Thoracic aorta (tissue), 2 donors: ENCODE data around the gene HADHA. TPM values are rescaled to one million over a fixed set of nuclear protein-coding genes. Genes with fewer than 3 reads are reported as not detected.

Source experiments
- ATAC-seq: fragments of 150-250 bp; one replicate; pipeline ENCODE4 v1.8.0; 2017; ENCODE audit warnings: low read depth; ENCODE audit not compliant: insufficient number of reproducible peaks, low FRiP score
- DNase-seq: peaks from one replicate; pipeline ENCODE4 v3.0.0-alpha.2; 2020; ENCODE audit warnings: low spot score
- H3K27ac ChIP-seq, 2 donors: fragments of 200-600 bp; sonication (generic); 1 replicate in 1 of 2; 2 replicates in 1 of 2; pipeline ENCODE4 v1.5.1; 2016; ENCODE audit warnings: mild to moderate bottlenecking in 2 of 2, moderate library complexity in 2 of 2
- H3K27me3 ChIP-seq: fragments of 200-600 bp; sonication (generic); replicated peaks from 2 replicates; pipeline ENCODE4 v1.6.0; 2016; ENCODE audit warnings: mild to moderate bottlenecking; ENCODE audit not compliant: insufficient read depth
- H3K36me3 ChIP-seq: fragments of 200-600 bp; sonication (generic); one replicate; pipeline ENCODE4 v1.5.1; 2016
- H3K4me1 ChIP-seq, 2 donors: fragments of 200-600 bp; sonication (generic); 1 replicate in 1 of 2; 2 replicates in 1 of 2; pipeline versions ENCODE4 v1.5.1 to v1.6.0; 2016; ENCODE audit warnings: low read depth in 2 of 2, mild to moderate bottlenecking in 1 of 2; ENCODE audit not compliant: control insufficient read depth in 1 of 2
- H3K4me3 ChIP-seq: fragments of 200-600 bp; sonication (generic); 2 replicates; pipeline ENCODE4 v1.5.1; 2016; ENCODE audit warnings: mild to moderate bottlenecking
- H3K9me3 ChIP-seq: fragments of 200-600 bp; sonication (generic); 2 replicates; pipeline ENCODE4 v1.5.1; 2016
- CTCF ChIP-seq: fragments of 200-600 bp; sonication (generic); IDR thresholded peaks from one replicate; pipeline ENCODE4 v1.5.1; 2019; ENCODE audit warnings: antibody characterized with exemption
- total RNA-seq, 2 donors: library from RNA; depleted of rRNA; stranded (reverse); fragments of >200 nt; gene quantifications; one replicate each; pipeline versions ENCODE4 v1.1.0 to v1.2.3, GENCODE V29; 2016

Gene HADHA
- total RNA-seq, 2 donors from 2014 or later = 85.6 to 88.6 TPM

DNA sequence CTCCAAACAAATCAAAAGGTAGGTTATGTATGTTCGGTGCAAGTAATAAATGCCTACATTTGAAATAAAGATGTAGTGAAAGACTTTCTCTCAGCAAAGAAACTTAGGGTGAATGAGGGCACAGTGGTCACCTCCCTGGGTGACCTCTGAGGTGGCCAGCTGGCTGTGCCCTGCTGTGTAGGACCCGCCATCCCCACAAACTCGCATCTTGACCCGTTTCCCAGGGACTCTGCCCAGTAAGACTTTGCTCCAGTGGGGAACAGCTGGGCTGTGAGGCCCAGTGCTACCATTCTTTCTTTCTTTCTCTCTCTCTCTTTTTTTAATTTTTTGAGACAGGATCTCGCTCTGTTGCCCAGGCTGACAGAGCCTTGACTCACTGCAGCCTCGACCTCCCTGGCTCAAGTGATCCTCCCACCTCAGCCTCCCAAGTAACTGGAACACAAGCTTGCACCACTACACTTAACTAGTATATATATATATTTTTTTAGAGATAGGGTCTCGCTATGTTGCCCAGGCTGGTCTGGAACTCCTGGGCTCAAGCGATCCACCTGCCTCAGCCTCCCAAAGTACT lies 79.7 kb downstream of the HADHA start:
- no peaks in the 10 kb centered on the region for H3K9me3 ChIP-seq
- DNase-seq = no peak
- no peaks in the 10 kb centered on the region for H3K4me1 ChIP-seq
- no peak overlapping the region for H3K27ac ChIP-seq
- H3K4me3 ChIP-seq = no peak overlapping the region
- TF ChIP-seq CTCF = no peak
- no peaks in the 10 kb centered on the region for H3K36me3 ChIP-seq
- H3K27me3 ChIP-seq = no peaks in the 10 kb centered on the region
- no peak for ATAC-seq

DNA sequence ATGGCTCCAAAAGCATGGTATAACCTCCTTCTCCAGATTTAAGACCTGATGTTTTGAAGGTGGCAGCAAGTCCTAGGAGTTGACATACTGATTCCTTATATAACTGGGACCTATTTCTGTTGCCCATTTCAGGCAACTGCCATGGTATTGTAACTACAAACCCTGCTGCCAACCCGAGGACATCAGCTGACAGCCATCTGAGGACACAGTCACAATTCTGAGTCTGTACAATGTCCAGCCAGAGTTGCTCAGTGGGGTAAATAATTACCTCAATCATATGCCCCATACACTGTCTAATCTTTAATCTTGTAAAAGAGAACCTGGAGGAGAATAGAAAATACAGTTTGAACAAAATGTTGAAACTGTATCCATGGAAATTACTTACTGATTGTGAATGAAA lies 80.2 kb downstream of the HADHA start:
- Histone ChIP-seq H3K4me1 (no peaks in the 10 kb centered on the region), H3K27ac (no peak overlapping the region), H3K9me3 (no peaks in the 10 kb centered on the region), H3K36me3 (no peaks in the 10 kb centered on the region), H3K27me3 (no peaks in the 10 kb centered on the region), H3K4me3 (no peak overlapping the region)
- no peak for TF ChIP-seq CTCF
- DNase-seq = no peak
- no peak for ATAC-seq

- ATAC-seq = no peak
- DNase-seq = no peak
- no peaks in the 10 kb centered on the region for H3K9me3 ChIP-seq
- H3K4me1 ChIP-seq = no peaks in the 10 kb centered on the region
- H3K27me3 ChIP-seq = no peaks in the 10 kb centered on the region
- H3K4me3 ChIP-seq = no peak overlapping the region
- H3K27ac ChIP-seq = no peak overlapping the region
- no peak for TF ChIP-seq CTCF
- H3K36me3 ChIP-seq = no peaks in the 10 kb centered on the region
These were observed 81.5 kb downstream of the HADHA start for GRCh38 chr2:26162963-26163362.

GRCh38 chr2:26161926-26162325 lies 82.5 kb downstream of the HADHA start:
- no peaks in the 10 kb centered on the region for H3K9me3 ChIP-seq
- DNase-seq (no peak), ATAC-seq (no peak)
- H3K4me1 ChIP-seq = no peaks in the 10 kb centered on the region
- H3K27ac ChIP-seq = no peak overlapping the region
- no peak for TF ChIP-seq CTCF
- H3K4me3 ChIP-seq = no peak overlapping the region
- no peaks in the 10 kb centered on the region for H3K27me3 ChIP-seq
- no peaks in the 10 kb centered on the region for H3K36me3 ChIP-seq

DNA sequence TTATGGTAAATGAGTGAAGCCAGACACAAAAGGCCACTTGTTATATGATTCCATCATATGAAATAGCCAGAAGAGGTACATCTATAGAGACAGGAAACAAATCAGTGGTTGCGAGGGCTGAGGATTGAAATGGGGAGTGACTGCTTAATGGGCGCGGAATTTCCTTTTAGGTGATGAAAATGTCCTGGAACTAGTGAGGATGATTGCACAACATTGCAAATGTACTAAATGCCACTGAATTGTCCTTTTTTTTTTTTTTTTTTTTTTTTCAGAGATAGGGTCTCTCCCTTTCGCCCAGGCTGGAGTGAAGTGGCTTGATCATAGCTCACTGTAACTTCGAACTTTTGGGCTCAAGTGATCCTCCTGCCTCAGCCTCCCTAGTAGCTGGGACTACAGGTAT lies 86.9 kb downstream of the HADHA start:
- ATAC-seq = no peak

More for the DNA sequence above, 86.9 kb downstream of the HADHA start:
- Histone ChIP-seq H3K4me1 (no peaks in the 10 kb centered on the region), H3K9me3 (no peaks in the 10 kb centered on the region), H3K27ac (no peak overlapping the region), H3K36me3 (no peaks in the 10 kb centered on the region), H3K4me3 (no peak overlapping the region), H3K27me3 (peaks cover 4% of the 10 kb centered on the region)
- TF ChIP-seq CTCF = no peak
- no peak for DNase-seq
